GM18498 (cell line): ENCODE measurements around the gene RBM20.

Experiments
- ATAC-seq: cut with Tn5 transposase; IDR thresholded peaks from one replicate; pipeline ENCODE4 v1.9.1; 2021; ENCODE audit warnings: mild to moderate bottlenecking, moderate library complexity; ENCODE audit not compliant: unreplicated experiment

RBM20 gene

DNA sequence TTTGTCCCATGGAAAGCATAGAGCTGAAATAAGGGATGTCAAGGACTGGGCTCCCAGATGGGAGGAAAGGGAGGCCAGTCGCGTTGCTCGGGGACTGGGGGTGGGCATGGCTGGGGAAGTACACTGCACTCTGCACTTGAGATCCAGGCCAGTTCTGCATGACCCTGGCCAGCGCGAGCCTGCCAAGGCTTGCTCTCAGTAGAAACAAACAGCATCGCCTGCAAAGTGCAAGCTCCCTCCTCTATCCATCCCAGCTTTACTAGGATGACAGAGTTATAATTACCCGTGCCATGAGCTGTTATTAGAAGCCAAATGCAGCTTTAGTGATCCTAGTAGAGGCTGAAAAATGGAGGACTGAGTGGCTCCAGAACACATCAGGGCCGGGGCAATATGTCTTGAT lies 183.7 kb downstream of the RBM20 start:
- no peak for ATAC-seq

DNA sequence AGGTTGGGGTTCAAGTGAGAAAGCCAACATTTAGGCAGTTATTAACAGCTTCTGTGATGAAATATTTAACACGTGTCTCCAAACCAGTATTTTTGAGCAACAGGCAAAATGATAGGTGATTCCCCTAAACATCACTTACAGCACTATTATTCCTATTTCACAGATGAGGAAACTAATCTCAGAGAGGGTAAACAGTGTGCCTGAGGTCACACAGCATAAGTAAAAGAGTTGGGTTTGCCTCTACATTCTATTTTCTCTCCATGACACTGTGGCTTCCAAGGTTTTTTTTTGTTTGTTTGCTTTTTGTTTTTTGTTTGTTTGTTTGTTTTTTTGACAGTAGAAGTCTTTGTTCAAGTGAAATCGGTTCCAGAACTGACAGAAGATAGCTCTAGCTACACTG lies 184.4 kb downstream of the RBM20 start:
- no peak for ATAC-seq

DNA sequence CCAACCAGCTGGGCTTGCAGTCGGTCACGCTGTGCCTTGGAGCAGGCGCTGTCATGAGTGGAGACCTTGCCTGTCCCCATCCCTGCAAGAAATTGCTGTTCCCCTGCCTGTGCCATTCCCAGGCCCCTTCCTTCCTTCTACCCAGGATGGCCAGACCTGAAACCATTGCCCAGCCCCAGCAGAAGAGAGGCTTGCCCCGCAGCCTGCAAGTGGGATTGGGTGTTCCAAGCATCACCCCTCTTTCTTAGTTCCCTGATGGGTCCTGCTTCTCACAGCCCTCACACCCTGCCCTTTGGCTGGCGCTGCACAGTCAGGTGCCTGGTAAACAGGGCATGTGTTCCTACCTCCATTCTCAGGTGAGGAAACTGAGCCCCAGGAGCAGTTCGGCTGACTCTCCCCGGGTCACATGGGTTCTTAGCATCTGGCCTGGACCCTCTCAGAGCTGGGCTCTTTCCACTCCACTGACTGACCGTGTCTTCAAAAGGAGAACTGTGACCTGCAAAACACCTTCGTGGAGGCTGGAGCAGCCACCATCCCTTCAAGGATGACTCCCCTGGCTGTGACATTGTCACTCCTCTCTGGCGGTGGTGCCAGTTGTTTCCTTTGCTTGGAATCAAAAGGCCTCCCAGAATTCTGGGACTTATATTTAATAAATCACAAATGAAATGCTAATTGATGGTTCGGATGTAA lies 185.7 kb downstream of the RBM20 start:
- no peak for ATAC-seq

DNA sequence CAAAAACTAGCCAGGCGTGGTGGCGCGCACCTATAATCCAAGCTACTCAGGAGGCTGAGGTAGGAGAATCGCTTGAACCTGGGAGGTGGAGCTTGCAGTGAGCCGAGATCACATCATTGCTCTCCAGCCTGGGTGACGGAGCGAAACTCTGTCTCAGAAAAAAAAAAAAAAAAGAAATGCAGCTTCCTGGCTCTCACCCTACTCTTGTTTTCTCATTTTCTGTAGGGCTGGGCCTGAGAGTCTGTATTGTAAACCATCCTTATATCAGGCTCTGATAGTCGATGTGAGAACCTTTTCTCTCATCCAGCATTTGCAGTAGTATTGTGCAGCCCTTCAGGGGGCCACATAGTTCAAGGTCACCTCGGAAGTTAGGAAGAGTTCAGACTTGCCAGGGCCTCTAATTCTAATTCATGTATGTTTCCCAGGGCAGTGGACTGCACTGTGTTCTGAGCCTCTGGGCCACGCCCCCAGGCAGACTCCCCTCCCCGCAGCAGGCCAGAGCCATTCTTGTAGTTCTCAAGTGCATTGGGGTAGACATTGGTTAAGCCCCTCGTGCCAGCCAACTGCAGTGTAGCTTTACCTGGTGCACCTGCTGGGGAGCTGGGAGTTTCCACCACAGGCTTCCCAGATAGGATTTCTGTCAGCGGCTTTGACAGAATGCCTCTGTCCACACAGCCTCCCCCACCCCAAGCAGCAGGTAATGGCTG lies 189.3 kb downstream of the RBM20 start:
- no peak for ATAC-seq

DNA sequence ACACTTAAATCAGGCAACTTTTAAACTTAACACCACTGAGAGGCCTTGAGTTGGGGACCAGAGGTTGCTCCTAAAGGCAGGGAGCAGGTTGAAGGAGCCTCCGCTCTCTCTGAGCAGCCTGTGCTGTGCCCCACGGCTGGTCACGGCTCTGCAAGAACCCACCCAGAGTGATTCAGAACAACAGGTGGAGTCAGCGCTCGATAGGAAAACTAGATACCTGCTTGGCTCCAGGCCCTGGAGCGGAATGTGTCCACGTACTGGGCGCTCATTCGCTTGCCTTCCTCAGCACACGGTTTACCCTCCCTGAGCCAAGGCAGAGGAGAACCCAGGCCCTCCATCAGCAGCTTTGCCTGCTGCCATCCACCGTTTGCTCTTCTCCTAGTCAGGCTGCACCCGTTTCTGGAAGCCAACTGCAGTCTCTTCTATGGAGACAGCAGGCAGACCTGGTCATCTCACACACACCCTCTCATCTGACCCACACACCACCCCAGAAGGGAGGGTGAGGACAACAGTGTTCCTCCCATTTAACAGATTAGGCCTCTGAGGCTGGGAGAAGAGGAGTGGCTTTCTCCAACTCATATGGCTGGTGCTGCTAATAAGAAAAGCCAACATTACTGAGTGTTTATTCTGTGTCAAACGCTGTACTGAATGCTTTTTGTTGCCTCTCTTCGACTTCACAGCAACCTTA lies 189.9 kb downstream of the RBM20 start:
- ATAC-seq: no peak

DNA sequence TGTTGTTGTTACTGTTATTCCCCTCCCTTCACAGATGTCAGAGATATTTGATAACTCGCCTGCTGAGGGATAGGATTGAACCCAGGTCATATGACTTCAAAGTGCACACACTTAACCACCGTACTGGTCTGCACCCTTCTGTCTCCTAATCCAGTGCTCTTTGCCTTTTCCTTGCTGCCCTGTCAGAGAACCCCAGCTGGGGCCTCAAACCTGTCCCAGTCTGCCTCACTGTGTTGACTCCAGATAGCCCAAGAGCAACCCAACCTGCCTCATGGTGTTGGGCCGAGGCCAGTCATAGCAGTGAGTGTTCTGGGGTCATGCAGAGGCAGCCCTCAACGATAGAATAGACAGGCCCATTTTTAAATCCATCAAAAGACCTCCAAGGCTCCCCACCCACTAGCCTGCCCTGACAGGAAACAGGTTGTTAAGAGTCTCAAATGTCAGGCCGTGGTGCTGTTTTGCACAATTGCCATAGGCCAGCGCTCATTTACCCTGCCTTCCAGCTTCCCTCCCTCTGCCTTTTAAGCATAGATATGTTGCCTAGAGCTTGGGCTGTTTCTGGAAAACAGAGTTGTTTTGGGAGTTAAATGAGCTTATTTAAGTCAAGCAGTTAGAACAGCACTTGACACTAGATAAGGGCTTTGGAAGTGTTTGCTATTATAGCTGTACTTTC lies 190.6 kb downstream of the RBM20 start:
- no peak for ATAC-seq

DNA sequence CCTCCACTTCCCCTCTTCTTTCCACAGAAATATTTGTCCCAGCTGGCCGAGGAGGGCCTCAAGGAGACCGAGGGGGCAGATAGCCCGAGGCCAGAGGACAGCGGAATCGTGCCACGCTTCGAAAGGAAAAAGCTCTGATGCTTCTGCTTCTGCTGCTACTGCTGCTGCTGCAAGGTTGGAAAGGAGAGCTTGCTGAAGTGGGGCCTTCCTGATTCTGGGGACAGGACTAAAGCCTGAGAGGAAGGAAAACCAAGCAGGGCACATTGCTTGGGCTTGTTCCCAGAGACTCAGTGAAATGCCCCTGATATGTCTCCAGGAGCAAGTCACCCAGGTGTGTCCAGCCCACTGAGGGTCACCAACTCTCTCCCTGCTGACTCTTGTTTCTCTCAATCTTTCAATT lies 191.7 kb downstream of the RBM20 start:
- no peak for ATAC-seq

DNA sequence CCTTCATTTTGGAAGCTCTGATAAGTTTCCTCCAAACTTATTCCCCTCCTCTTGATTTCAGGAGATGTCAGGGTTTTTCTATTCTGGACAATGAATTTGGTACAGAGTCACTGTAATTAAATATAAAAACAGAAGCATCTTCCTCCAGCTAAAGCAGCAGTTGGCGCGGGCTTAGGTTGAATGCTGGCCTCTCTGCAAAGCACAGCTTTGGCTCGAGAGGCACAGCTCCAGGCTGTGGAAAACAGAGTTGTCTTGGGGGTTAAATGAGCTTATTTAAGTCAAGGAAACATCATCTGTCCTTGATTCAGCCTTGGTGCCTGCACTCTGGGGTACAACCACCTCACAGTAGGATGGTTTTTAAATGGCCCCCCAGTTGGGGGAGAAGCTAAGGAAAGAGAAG lies 192.6 kb downstream of the RBM20 start:
- no peak for ATAC-seq

DNA sequence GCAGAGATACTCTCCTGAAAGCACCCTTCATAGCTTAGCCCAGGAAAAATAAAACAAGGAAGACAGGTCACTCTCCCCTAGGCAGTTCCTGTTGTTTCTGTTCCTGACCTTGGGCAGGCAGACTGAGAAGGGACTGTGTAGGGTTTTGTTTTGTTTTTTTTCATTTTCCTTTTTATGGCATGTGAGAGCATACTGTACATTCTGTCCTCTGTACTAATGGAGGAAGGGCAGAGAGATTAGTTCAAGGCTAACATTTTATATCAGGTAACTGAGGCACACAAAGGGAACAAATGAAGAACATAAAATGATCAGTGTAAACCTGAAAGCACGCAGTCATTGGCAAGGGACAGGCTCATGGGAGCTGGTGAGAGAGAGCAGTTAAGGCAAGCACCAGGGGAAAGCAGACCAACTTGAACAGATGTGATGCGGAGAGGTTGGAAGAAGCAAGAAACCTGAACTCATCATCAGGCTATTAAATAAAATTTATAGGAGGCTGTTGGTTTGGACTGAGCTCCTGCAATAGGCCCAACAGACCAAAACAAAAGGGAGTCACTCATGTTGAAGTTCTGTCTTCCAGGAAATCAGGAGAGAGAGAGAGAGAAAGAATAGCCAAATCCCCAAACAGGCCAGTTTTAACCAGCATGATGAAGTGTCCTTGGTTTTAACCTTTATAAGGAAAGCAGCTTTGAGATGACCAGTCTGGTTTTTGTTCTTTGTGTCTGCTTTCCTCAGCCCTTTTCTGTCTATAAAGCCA lies 193.5 kb downstream of the RBM20 start:
- no peak for ATAC-seq

DNA sequence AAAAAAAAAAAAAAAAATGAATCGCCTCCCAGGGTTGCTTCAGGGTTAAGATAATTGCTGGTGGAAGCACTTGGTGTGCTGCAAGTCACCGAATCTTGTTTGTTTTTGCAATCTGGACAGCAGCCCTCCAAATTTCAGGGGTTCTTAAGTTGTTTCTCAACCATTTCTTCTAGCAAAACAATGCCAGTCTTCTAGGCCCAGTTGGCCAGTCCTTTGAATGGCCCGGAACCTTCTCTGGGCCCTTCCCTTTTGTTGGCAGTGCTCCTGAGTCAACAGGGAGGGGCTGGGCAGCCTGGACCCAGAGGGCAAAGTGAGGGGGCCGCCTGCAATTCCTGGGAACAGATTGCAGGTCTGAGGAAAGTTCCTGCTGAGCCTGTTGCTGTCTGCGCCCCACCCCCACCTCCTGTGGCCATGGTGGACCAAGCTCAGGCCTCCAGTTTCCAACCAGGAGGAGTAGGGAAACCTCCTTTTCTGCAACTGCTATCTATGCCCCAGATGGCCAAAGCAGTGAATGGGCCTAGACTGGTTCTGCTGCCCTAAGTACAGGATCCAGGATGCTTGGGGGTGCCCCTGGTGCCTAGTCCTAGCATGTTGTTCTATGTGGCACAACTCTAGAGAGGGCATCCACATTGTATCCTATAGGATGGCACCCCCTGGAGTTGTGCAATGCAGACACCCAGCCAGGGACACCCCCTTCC lies 196.2 kb downstream of the RBM20 start:
- no peak for ATAC-seq

DNA sequence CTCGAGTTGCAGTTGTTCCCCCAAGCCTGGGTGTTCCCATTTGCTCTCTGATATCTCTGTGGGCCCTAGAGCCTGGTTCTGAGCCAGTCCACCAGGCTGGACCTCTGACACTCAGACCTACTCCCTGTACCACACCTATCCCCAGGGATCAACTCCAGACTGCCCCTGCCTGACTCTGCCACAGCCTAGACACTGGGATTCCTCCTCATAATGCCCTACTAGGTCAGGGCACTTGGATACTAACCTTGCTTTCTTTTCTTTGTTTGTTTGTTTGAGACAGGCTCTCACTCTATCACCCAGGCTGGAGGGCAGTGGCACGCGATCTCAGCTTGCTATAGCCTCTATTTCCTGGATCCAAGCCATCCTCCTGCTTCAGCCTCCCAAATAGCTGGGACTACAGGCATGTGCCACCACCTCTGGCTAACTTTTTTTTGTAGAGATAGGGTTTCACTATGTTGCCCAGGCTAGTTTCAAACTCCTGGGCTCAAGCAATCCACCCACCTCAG lies 196.8 kb downstream of the RBM20 start:
- no peak for ATAC-seq

DNA sequence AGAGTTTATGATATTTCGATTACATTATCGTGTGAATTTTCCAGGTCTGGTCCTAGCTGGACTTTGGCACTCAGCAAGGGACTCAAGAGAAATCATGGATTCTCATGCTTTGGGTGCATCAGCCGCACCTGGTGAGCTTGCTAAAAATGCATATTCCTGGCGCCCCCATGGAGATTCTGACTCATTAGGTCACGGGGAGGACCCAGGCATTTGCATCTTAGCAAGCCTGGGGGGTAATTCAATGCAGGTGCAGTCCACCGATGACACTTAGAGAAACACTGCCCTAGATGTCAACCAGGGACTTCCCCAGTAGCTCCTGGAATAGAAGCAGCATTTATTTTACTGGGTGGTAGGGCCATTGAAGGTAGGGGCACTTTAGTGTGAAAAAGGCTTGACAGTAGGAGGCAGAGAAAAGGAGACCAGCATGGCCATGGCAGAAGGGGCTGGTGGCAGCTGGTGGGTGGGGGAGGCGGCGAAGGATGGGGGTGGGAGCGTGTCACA lies 197.7 kb downstream of the RBM20 start:
- ATAC-seq: peak; percentile 71

DNA sequence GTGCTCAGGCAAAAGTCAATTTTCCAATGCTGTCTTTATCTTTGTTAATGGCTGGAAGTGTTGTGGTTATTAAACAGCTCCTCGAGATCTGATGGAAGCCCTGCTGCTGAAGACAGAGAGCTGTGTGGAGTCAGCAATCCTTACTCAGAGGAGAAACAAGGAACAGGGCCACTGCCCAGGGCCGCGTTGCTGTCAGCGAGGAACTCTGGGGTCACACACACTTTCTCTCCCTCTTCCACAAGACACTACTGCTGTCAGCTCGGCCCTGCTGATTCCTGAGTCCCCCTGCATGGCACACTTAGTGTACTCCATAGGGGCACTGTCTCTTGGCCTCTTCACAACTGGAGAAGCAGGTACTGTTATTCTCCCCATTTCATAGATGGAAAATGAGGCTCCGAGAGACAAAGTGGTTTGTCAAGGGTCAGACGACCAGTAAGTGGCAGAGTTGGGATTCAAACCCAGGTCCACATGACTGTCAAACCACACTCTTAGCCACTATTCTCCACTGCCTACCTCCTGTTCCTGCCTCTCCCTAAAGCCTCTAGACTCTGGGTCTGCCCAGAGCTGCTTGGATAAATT lies 198.3 kb downstream of the RBM20 start:
- no peak for ATAC-seq

DNA sequence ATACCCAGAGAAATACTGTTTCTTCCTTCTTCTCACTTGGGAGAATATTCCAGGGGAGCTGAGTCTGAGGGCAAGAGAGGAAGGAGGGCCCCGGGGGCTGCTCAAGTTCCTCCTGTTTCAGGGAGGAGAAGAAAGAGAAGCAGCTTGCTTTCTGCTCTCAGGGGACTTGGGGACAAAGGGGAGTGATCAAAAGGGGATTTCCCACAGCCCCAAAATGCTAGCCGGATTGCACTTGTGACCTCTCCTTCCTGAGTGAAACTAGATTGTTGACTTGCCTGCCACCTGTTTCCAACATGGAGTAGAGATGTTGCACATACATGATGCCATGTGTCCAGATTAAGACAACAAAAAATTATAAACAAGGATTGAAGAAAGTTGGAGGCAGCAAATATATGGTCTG lies 198.9 kb downstream of the RBM20 start:
- ATAC-seq: peak; percentile 82

DNA sequence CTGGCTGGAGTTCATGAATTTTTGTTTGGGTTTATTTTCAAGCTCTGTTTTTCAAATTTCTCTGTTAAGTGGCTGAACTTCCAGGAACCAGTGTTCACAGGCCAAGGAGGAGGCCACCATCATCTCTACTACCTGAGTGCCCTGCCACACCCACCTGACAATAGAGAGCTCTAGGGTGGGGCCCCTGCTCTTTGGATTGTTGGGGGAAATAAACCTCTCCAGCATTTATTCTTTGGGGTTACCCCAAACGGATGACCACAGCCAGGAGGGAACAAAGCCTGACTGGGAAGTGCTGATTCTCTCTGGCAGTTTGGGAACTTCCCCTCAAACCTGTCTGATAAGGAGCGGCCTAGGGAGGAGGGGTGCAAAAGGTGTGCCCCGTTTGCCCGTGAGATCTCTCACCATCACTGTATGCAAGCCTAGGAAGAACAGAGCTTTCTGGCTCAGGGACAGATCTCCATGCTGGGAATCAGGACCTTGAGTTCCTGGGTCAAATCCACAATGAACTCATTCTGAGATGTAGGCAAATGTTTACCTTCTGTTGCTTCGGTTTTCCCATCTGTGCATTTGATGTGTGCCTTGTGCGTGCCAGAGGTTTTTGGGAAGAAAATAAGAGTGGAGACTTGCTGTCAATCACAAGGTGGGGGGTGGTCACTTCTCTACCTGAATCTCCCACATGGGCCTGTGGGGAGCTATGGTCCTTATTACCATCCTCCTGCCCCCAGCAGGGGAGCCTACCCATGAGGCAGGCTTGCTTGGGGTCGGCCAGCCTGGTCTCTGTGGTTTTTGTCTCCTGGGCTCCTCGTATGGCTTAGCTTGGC lies 199.9 kb downstream of the RBM20 start:
- ATAC-seq: no peak

DNA sequence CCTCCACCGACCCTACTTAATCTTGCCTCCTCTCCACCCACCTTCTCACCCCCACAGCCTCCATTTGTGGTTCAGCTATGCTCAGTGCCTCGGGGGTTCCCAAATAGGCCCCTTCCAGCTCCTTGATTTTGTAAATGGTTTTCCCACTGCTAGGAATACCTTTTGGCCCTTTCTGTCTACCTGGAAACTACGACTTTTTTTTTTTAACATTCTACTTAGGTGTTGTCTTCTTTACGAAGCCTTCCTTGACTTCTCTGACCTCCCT lies 200.4 kb downstream of the RBM20 start:
- no peak for ATAC-seq

DNA sequence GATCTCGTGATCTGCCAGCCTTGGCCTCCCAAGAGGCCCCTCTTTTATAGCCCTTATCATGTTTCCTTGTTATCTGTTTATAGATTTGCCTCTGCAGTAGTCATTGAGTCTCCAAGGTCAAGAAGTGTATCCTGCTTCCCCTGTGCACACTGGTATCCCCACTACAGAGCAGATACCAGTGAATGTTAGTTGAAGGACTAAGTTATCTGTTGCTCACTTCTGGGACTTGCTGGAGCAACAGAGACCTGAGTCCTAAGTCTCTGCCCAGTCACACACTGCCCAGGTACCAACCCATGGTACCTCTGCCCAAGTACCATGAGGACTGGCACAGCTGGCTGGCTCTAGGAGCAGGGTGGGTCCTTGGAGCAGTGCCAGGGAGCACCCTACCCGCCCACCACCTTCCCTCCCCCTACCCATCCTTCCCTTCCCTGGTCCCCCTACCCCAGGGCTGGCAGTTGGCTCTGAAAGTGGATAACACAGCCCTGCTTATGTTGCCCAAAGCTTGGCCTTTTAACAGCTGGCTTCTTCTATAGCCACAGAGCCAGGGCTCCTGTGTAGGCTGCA lies 201.1 kb downstream of the RBM20 start:
- ATAC-seq: no peak

DNA sequence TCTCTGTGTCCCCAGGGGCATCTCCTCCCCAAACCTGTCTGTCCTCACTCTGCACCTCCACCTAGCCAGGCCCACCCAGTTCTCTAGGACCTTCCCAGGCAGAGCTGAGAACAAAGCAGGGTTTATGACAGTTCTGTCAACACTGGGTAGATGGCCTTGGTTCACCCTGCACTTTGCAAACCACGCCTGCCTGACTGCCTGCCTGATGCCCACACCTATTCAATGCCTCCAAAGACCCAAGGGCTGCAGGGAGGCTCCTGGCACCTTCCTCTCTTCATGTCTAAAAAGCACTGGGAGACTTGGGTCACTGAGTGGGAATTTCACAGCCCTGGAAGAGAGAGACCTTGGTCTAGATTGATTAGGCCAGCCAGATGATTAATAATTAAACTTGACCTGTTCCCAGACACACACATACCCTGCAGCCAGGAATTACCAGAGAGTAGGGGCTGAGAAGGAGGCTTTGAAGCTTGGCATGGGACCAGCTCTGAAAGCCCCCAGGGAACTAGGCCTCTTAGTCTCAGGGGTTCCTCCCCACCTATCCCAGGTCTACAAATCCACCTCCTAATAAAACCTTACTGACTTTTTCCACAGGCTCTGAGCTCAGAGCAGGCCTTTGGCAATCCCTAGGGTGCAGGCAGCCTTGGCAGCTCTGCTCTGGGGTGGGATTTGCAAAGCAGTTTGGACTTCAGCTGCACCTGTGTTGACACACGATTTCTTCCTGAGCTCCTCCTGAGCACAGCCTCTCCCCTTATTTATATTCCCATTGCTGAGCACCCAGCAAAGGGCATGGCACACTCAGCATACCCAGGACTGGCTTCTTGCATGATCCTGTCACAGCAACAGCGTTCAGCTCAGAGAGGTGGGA lies 201.9 kb downstream of the RBM20 start:
- no peak for ATAC-seq
